Prostate gland (tissue), 2 donors: ENCODE results near the gene ALOX12B. TPM values are rescaled to one million over a fixed set of nuclear protein-coding genes. Genes with fewer than 3 reads are reported as not detected.

Experiments
- DNase-seq: peaks from one replicate; pipeline ENCODE4 v3.0.0-alpha.2; 2019; ENCODE audit warnings: low spot score
- H3K27ac ChIP-seq, 2 donors: fragments of 200-600 bp; sonication (generic); 2 replicates each; pipeline ENCODE4 v1.5.1; 2017 to 2019
- H3K27me3 ChIP-seq: fragments of 200-600 bp; sonication (generic); replicated peaks from 2 replicates; pipeline ENCODE4 v1.5.1; 2019; ENCODE audit not compliant: insufficient read depth
- H3K36me3 ChIP-seq, 2 donors: fragments of 200-600 bp; sonication (generic); 1 replicate in 1 of 2; 2 replicates in 1 of 2; pipeline versions ENCODE4 v1.5.1 to v1.8.1; 2017 to 2019
- H3K4me1 ChIP-seq: fragments of 200-600 bp; sonication (generic); replicated peaks from 2 replicates; pipeline ENCODE4 v1.5.1; 2019
- H3K4me3 ChIP-seq, 2 donors: fragments of 200-600 bp; sonication (generic); 2 replicates each; pipeline ENCODE4 v1.5.1; 2017 to 2019
- H3K9me3 ChIP-seq: fragments of 200-600 bp; sonication (generic); 2 replicates; pipeline ENCODE4 v1.5.1; 2017
- CTCF ChIP-seq, 4 experiments: fragments of 200-600 bp in 2 of 4; fragments of 450-650 bp in 2 of 4; sonication (generic) in 2 of 4; IDR thresholded peaks; 1 replicate in 3 of 4; 2 replicates in 1 of 4; pipeline ENCODE4 v1.5.1; 2016 to 2019; ENCODE audit warnings: antibody characterized with exemption in 4 of 4, mild to moderate bottlenecking in 2 of 4, moderate library complexity in 2 of 4
- POLR2A ChIP-seq: fragments of 450-650 bp; IDR thresholded peaks from one replicate; pipeline ENCODE4 v1.6.1; 2016; ENCODE audit warnings: antibody characterized with exemption, mild to moderate bottlenecking
- POLR2AphosphoS5 ChIP-seq: sonication (generic); formaldehyde crosslinking; IDR thresholded peaks from one replicate; pipeline ENCODE4 v1.6.1; 2017; ENCODE audit warnings: antibody characterized with exemption
- WGBS: methylation state at CpG from one replicate; pipeline ENCODE4 v1.1.5; 2018; 5-methylcytosine and 5-hydroxymethylcytosine counted together
- intact Hi-C: fragments of 100-400 bp; cut with DNase I; formaldehyde crosslinking; loops from one replicate; pipeline ENCODE4 v1.14.2; 2022
- total RNA-seq, 2 donors: library from RNA; depleted of rRNA; stranded (reverse); fragments of >200 nt; gene quantifications; one replicate each; pipeline ENCODE4 v1.1.0, GENCODE V29; 2016

Gene ALOX12B
- total RNA-seq, 2 donors from 2014 or later: 0.18 to 0.40 TPM

DNA sequence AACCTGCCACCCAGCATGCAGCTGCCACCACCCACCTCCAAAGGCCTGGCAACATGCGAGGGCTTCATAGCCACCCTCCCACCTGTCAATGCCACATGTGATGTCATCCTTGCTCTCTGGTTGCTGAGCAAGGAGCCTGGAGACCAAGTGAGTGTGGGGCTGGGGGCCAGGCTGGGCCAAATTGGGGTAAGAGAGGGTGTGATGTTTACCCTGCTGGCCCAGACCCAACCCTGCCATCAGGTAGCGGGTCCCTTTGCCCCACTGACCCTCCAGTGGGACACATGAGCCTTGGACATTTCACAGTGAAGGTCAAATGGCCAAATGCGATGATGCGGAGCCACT is 39.8 kb downstream of the ALOX12B start:
- WGBS: 97% methylated on average over 4 of the region's 4 CpGs
- TF ChIP-seq POLR2AphosphoS5: no peak
- TF ChIP-seq CTCF (IDR thresholded peaks at IDR 0.05): no peak
- TF ChIP-seq POLR2A: no peak
- Histone ChIP-seq H3K27me3 (no peaks in the 10 kb centered on the region), H3K36me3 (no peaks in the 10 kb centered on the region), H3K4me3 (no peak overlapping the region), H3K4me1 (no peaks in the 10 kb centered on the region), H3K9me3 (no peaks in the 10 kb centered on the region), H3K27ac (peak overlapping the region in 1 of 2 donors; percentile 19)
- intact Hi-C loops: no loop called here
- DNase-seq: no peak

DNA sequence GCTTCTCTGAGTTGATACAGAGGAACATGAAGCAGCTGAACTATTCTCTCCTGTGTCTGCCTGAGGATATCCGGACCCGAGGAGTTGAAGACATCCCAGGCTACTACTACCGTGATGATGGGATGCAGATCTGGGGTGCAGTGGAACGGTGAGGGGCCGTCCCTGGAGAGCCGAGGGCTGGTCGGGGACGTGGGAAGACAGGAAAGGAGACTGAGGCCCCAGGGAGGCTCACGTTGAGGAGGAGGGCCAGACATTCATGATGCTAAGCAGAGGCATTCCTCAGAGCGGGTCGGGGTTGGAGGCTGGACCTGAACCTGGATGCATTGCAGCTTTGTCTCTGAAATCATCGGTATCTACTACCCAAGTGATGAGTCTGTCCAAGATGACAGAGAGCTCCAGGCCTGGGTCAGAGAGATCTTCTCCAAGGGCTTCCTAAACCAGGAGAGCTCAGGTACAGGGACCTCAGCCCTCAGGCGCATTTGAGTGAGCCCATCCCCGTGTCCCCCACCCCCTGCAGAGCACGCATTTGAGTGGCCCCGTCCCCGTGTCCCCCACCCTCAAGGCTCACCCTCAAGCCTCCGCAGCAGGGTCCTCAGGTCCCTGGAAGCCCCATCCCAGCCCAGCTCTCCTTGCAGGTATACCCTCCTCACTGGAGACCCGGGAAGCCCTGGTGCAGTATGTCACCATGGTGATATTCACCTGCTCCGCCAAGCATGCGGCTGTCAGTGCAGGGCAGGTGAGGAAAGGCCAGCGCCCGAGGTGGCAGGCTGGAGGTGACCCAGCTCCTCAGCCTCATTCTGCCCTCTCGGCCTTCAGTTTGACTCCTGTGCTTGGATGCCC is 40.4 kb downstream of the ALOX12B start:
- no peaks in the 10 kb centered on the region for H3K4me1 ChIP-seq
- DNase-seq: no peak
- H3K27ac ChIP-seq: peak overlapping the region in 1 of 2 donors; percentile 92
- no peak for TF ChIP-seq POLR2AphosphoS5
- TF ChIP-seq CTCF (IDR thresholded peaks at IDR 0.05): no peak
- no peak for TF ChIP-seq POLR2A
- 86% methylated on average over 24 of the region's 24 CpGs for WGBS
- no peaks in the 10 kb centered on the region for H3K9me3 ChIP-seq
- no peak overlapping the region for H3K4me3 ChIP-seq
- intact Hi-C loops: no loop called here
- no peaks in the 10 kb centered on the region for H3K36me3 ChIP-seq
- H3K27me3 ChIP-seq: no peaks in the 10 kb centered on the region

- no peak for DNase-seq
- 87% methylated on average over 11 of the region's 11 CpGs for WGBS
Measured at GRCh38 chr17:8046306-8046928, 41.1 kb downstream of the ALOX12B start.

GRCh38 chr17:8044819-8045810 is 42.4 kb downstream of the ALOX12B start:
- no peak for DNase-seq
- Histone ChIP-seq H3K4me1 (no peaks in the 10 kb centered on the region), H3K9me3 (no peaks in the 10 kb centered on the region), H3K27me3 (no peaks in the 10 kb centered on the region), H3K36me3 (no peaks in the 10 kb centered on the region), H3K27ac (peak overlapping the region in 1 of 2 donors; percentile 92), H3K4me3 (no peak overlapping the region)
- intact Hi-C loops: no loop called here
- 84% methylated on average over 24 of the region's 24 CpGs for WGBS
- TF ChIP-seq POLR2AphosphoS5: no peak
- no peak for TF ChIP-seq CTCF (IDR thresholded peaks at IDR 0.05)
- TF ChIP-seq POLR2A: no peak

More at GRCh38 chr17:8046306-8046928, 41.1 kb downstream of the ALOX12B start:
- Histone ChIP-seq H3K27me3 (no peaks in the 10 kb centered on the region), H3K9me3 (no peaks in the 10 kb centered on the region), H3K27ac (peak overlapping the region in 1 of 2 donors; percentile 92), H3K36me3 (no peaks in the 10 kb centered on the region), H3K4me3 (no peak overlapping the region), H3K4me1 (no peaks in the 10 kb centered on the region)
- intact Hi-C loops: no loop called here
- TF ChIP-seq CTCF (IDR thresholded peaks at IDR 0.05) (no peak), POLR2AphosphoS5 (no peak), POLR2A (no peak)
